Karpas-422 (cell line): Measurements from ENCODE around the gene MAP3K3. TPM values are rescaled to one million over a fixed set of nuclear protein-coding genes. Genes with fewer than 3 reads are reported as not detected.
A peak's percentile ranks its signal among the peaks of the same experiment; 100 is the strongest.

Experiments used
- DNase-seq: peaks from one replicate; pipeline ENCODE4 v3.0.0-alpha.2; 2015
- H2AFZ ChIP-seq: fragments of 200-600 bp; sonication (generic); 2 replicates; pipeline ENCODE4 v1.6.1; 2014; ENCODE audit warnings: antibody characterized with exemption, low read length, mixed read lengths
- H3K27ac ChIP-seq: fragments of 200-600 bp; sonication (generic); 2 replicates; pipeline ENCODE4 v1.5.1; 2014; ENCODE audit warnings: mild to moderate bottlenecking, low read length, moderate library complexity
- H3K27me3 ChIP-seq: fragments of 200-600 bp; sonication (generic); 2 replicates; pipeline ENCODE4 v1.6.1; 2014; ENCODE audit warnings: low read length, mixed read lengths
- H3K36me3 ChIP-seq: fragments of 200-600 bp; sonication (generic); 2 replicates; pipeline ENCODE4 v1.6.1; 2014; ENCODE audit warnings: low read length, mixed read lengths; ENCODE audit not compliant: insufficient read depth
- H3K4me1 ChIP-seq: fragments of 200-600 bp; sonication (generic); 2 replicates; pipeline ENCODE4 v1.6.1; 2014; ENCODE audit warnings: mild to moderate bottlenecking, low read length, mixed read lengths
- H3K4me2 ChIP-seq: fragments of 200-600 bp; sonication (generic); 2 replicates; pipeline ENCODE4 v1.6.1; 2014; ENCODE audit warnings: low read length, low read depth, mild to moderate bottlenecking; ENCODE audit not compliant: poor library complexity, severe bottlenecking
- H3K4me3 ChIP-seq: fragments of 200-600 bp; sonication (generic); 2 replicates; pipeline ENCODE4 v1.5.1; 2014; ENCODE audit warnings: mild to moderate bottlenecking, antibody characterized with exemption, low read length, mixed read lengths
- H3K79me2 ChIP-seq: fragments of 200-600 bp; sonication (generic); 2 replicates; pipeline ENCODE4 v1.6.1; 2014; ENCODE audit warnings: mild to moderate bottlenecking, low read length, mixed read lengths
- H3K9ac ChIP-seq: fragments of 200-600 bp; sonication (generic); 2 replicates; pipeline ENCODE4 v1.6.0; 2014; ENCODE audit warnings: low read length
- H3K9me2 ChIP-seq: fragments of 200-600 bp; sonication (generic), shearing (Covaris generic); replicated peaks from 2 replicates; pipeline ENCODE4 v1.6.0; 2014; ENCODE audit warnings: mild to moderate bottlenecking, low read length, moderate library complexity; ENCODE audit not compliant: insufficient read depth
- H3K9me3 ChIP-seq: fragments of 300-700, 200-600 bp; sonication (generic); 2 replicates; pipeline ENCODE4 v1.6.1; 2014; ENCODE audit warnings: low read length, mixed read lengths
- H4K20me1 ChIP-seq: fragments of 200-600 bp; sonication (generic); 2 replicates; pipeline ENCODE4 v1.6.1; 2014; ENCODE audit warnings: mild to moderate bottlenecking, antibody characterized with exemption, low read length, low read depth; ENCODE audit not compliant: insufficient read depth
- total RNA-seq: library from RNA; depleted of rRNA; stranded (reverse); fragments of >200 nt; shearing (Covaris generic); gene quantifications from 2 replicates; pipeline ENCODE4 v1.2.3, GENCODE V29; 2014; ENCODE audit warnings: low replicate concordance

Gene MAP3K3
- total RNA-seq, 1 experiment from 2014 or later, result 17.8 TPM

GRCh38 chr17:63610854-63611253, 11.4 kb upstream of the MAP3K3 start:
- peaks cover 16% of the 10 kb centered on the region for H3K36me3 ChIP-seq
- no peaks in the 10 kb centered on the region for H3K9me3 ChIP-seq
- no peak overlapping the region for H3K4me2 ChIP-seq
- H2AFZ ChIP-seq, result no peak overlapping the region
- no peak for DNase-seq
- H3K4me3 ChIP-seq, result no peak overlapping the region
- H3K79me2 ChIP-seq, result no peaks in the 10 kb centered on the region
- no peaks in the 10 kb centered on the region for H3K27me3 ChIP-seq
- H3K9ac ChIP-seq, result no peak overlapping the region
- no peaks in the 10 kb centered on the region for H3K9me2 ChIP-seq
- peaks cover 15% of the 10 kb centered on the region for H3K4me1 ChIP-seq
- H3K27ac ChIP-seq, result no peak overlapping the region
- 0 out of 2 replicates have a peak, but pooled peaks cover 2% of the 10 kb centered on the region for H4K20me1 ChIP-seq

DNA sequence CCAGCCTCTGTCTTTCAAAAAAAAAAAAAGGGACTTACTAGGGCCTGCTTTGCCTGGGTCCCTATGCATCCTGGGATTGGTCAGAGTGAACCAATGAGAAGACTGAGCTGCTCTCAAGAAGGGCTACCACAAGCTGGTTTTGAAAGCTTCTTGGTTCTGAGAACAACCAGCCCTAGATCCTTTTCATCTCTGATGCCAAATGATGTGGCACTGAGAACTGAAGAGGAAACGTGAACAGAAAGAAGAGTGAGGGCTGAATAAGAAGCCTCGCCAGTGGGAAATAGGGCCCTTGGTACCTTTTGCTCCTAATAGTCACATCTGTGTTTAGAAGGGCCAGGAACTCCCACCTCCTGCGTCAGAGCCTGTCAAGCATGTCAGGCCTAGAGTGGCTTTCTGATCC, 10.9 kb upstream of the MAP3K3 start:
- Histone ChIP-seq H3K9ac (no peak overlapping the region), H3K27ac (peak overlapping the region; percentile 14; the same call in 1 of the 2 replicates), H4K20me1 (0 out of 2 replicates have a peak, but pooled peaks cover 2% of the 10 kb centered on the region), H3K9me2 (no peaks in the 10 kb centered on the region), H3K4me1 (peaks cover 15% of the 10 kb centered on the region), H3K36me3 (peaks cover 12% of the 10 kb centered on the region), H3K4me3 (no peak overlapping the region), H3K4me2 (no peak overlapping the region), H3K79me2 (no peaks in the 10 kb centered on the region), H2AFZ (no peak overlapping the region), H3K9me3 (no peaks in the 10 kb centered on the region), H3K27me3 (no peaks in the 10 kb centered on the region)
- DNase-seq, result peak; percentile 71

GRCh38 chr17:63613663-63614062, 8.6 kb upstream of the MAP3K3 start:
- H3K36me3 ChIP-seq, result no peaks in the 10 kb centered on the region; the same call in 1 of the 2 replicates
- H3K4me1 ChIP-seq, result peaks cover 15% of the 10 kb centered on the region
- H3K9ac ChIP-seq, result no peak overlapping the region
- H3K9me2 ChIP-seq, result no peaks in the 10 kb centered on the region
- no peaks in the 10 kb centered on the region for H3K27me3 ChIP-seq
- no peak overlapping the region for H3K27ac ChIP-seq
- H3K9me3 ChIP-seq, result no peaks in the 10 kb centered on the region
- no peaks in the 10 kb centered on the region for H4K20me1 ChIP-seq
- no peak overlapping the region for H2AFZ ChIP-seq
- H3K4me3 ChIP-seq, result no peak overlapping the region
- H3K4me2 ChIP-seq, result no peak overlapping the region
- no peaks in the 10 kb centered on the region for H3K79me2 ChIP-seq
- no peak for DNase-seq

- Histone ChIP-seq H3K4me1 (peaks cover 32% of the 10 kb centered on the region), H3K27me3 (no peaks in the 10 kb centered on the region), H4K20me1 (peaks cover 11% of the 10 kb centered on the region; the same call in 1 of the 2 replicates), H3K36me3 (no peaks in the 10 kb centered on the region), H2AFZ (peak overlapping the region; percentile 73; the same call in 1 of the 2 replicates), H3K9ac (peak overlapping the region; percentile 77), H3K79me2 (peaks cover 34% of the 10 kb centered on the region), H3K9me2 (no peaks in the 10 kb centered on the region), H3K4me2 (peak overlapping the region; percentile 92), H3K9me3 (no peaks in the 10 kb centered on the region), H3K4me3 (peak overlapping the region; percentile 73), H3K27ac (no peak overlapping the region; the same call in 1 of the 2 replicates)
- peak; percentile 47 for DNase-seq
Measured at GRCh38 chr17:63621229-63621683, 961 bp upstream of the MAP3K3 start.

DNA sequence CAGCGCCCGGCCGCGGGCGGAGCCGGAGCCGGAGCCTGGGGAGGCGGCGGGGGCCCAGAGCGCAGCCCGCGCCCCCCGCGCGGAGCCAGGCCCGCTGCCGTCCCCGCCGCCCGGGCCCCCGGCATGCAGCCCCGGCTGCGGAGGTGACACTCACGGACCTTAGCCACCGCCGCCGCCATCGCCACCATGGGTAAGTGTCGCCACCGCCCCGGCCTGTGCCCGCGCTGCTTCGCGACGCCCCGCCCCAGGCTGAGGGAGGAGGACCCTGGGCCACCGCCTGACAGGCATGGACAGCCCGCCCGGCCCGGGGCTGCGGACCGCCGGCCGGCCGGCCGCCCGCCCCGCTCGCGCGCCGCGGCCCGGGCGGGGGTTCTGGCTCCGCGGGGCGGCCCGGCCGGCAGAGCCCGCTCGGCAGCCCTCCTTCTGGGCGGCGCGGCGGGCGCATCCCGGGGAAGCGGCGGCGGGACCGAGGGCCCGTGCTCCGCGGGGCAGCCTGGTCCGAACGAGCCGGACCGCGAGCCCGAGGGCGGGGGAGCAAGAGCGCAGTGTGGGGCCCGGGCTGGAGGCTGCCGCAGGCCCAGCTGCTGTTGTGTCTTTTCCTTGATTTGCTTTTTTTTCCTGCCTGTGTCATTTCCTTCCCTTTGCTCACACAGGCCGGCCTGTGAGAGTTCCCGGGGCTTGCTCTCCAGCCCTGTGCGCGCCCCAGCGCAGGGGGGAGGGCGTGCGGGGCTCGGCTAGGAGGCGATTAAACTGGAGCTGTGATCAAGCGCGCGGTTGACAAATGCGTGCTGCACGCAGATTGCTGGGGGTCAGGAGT, 565 bp downstream of the MAP3K3 start:
- Histone ChIP-seq H3K79me2 (peaks cover 48% of the 10 kb centered on the region), H3K4me2 (peak overlapping the region; percentile 92), H3K27ac (no peak overlapping the region), H3K36me3 (no peaks in the 10 kb centered on the region), H3K9me2 (no peaks in the 10 kb centered on the region), H3K4me3 (peak overlapping the region; percentile 87), H3K27me3 (no peaks in the 10 kb centered on the region), H3K4me1 (peaks cover 32% of the 10 kb centered on the region), H2AFZ (peak overlapping the region; percentile 73; the same call in 1 of the 2 replicates), H3K9ac (peak overlapping the region; percentile 88), H4K20me1 (peaks cover 11% of the 10 kb centered on the region; the same call in 1 of the 2 replicates), H3K9me3 (no peaks in the 10 kb centered on the region)
- peak; percentile 80 for DNase-seq

- H3K36me3 ChIP-seq, result no peaks in the 10 kb centered on the region
- H3K9me2 ChIP-seq, result no peaks in the 10 kb centered on the region
- H3K4me1 ChIP-seq, result peaks cover 32% of the 10 kb centered on the region
- DNase-seq, result no peak
- H4K20me1 ChIP-seq, result peaks cover 11% of the 10 kb centered on the region; the same call in 1 of the 2 replicates
- no peaks in the 10 kb centered on the region for H3K9me3 ChIP-seq
- no peak overlapping the region for H3K27ac ChIP-seq
- peak overlapping the region; percentile 87 for H3K4me3 ChIP-seq
- peak overlapping the region; percentile 88 for H3K9ac ChIP-seq
- H2AFZ ChIP-seq, result no peak overlapping the region
- H3K27me3 ChIP-seq, result no peaks in the 10 kb centered on the region
- peaks cover 58% of the 10 kb centered on the region for H3K79me2 ChIP-seq
- peak overlapping the region; percentile 92 for H3K4me2 ChIP-seq
Measured at GRCh38 chr17:63623786-63624530, 1.7 kb downstream of the MAP3K3 start.

- peak overlapping the region; percentile 87; the same call in 1 of the 2 replicates for H3K4me3 ChIP-seq
- H3K36me3 ChIP-seq, result no peaks in the 10 kb centered on the region
- H4K20me1 ChIP-seq, result peaks cover 11% of the 10 kb centered on the region; the same call in 1 of the 2 replicates
- peak overlapping the region; percentile 88; the same call in 1 of the 2 replicates for H3K9ac ChIP-seq
- no peak for DNase-seq
- no peaks in the 10 kb centered on the region for H3K9me2 ChIP-seq
- H3K27ac ChIP-seq, result no peak overlapping the region
- H2AFZ ChIP-seq, result no peak overlapping the region
- peak overlapping the region; percentile 92 for H3K4me2 ChIP-seq
- H3K79me2 ChIP-seq, result peaks cover 63% of the 10 kb centered on the region
- H3K9me3 ChIP-seq, result no peaks in the 10 kb centered on the region
- H3K27me3 ChIP-seq, result no peaks in the 10 kb centered on the region
- peaks cover 32% of the 10 kb centered on the region for H3K4me1 ChIP-seq
Measured at GRCh38 chr17:63624531-63624880, 2.3 kb downstream of the MAP3K3 start.
